Measurements from ENCODE around the gene RTN4RL1. TPM values are rescaled to one million over a fixed set of nuclear protein-coding genes. Genes with fewer than 3 reads are reported as not detected.

Gene RTN4RL1
- polyA plus RNA-seq, 1 donor (not counting 4 experiments of a cell fraction or from before 2014, with no cell fraction given), result 2.3 TPM

DNA sequence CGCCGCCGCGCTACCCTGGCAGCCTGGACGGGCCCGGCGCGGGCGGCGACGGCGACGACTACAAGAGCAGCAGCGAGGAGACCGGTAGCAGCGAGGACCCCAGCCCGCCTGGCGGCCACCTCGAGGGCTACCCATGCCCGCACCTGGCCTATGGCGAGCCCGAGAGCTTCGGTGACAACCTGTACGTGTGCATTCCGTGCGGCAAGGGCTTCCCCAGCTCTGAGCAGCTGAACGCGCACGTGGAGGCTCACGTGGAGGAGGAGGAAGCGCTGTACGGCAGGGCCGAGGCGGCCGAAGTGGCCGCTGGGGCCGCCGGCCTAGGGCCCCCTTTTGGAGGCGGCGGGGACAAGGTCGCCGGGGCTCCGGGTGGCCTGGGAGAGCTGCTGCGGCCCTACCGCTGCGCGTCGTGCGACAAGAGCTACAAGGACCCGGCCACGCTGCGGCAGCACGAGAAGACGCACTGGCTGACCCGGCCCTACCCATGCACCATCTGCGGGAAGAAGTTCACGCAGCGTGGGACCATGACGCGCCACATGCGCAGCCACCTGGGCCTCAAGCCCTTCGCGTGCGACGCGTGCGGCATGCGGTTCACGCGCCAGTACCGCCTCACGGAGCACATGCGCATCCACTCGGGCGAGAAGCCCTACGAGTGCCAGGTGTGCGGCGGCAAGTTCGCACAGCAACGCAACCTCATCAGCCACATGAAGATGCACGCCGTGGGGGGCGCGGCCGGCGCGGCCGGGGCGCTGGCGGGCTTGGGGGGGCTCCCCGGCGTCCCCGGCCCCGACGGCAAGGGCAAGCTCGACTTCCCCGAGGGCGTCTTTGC lies 32.8 kb upstream of the RTN4RL1 start:
- peaks cover 14% of the 10 kb centered on the region for H3K4me1 ChIP-seq (ENCODE audit: control insufficient read depth, extremely low read depth, insufficient read depth, low read length)
- peaks cover 7% of the 10 kb centered on the region for H3K27me3 ChIP-seq (ENCODE audit: control insufficient read depth, extremely low read depth, insufficient read depth, low read length)
- H3K4me2 ChIP-seq (ENCODE audit: control insufficient read depth, extremely low read depth, insufficient read depth, low read depth, low read length), result no peak overlapping the region
- H3K9me3 ChIP-seq (ENCODE audit: control insufficient read depth, low read depth, low read length), result no peaks in the 10 kb centered on the region
- H4K20me1 ChIP-seq (ENCODE audit: control insufficient read depth, extremely low read depth, insufficient read depth, low read length), result peaks cover 4% of the 10 kb centered on the region
- H3K79me2 ChIP-seq (ENCODE audit: control insufficient read depth, insufficient read depth, low read length), result peaks cover 5% of the 10 kb centered on the region
- H3K36me3 ChIP-seq (ENCODE audit: control insufficient read depth in 2 of 2, extremely low read depth in 1 of 2, insufficient read depth in 2 of 2, low read length in 2 of 2), result peaks cover 4 to 9% of the 10 kb centered on the region in 2 experiments
- H3K9ac ChIP-seq (ENCODE audit: control insufficient read depth, extremely low read depth, insufficient read depth, low read length), result no peak overlapping the region
- H3K27ac ChIP-seq (ENCODE audit: control insufficient read depth, insufficient read depth, low read length), result no peak overlapping the region
- DNase-seq (ENCODE audit: low read depth, low spot score), result no peak
- no peak for FAIRE-seq
- no peak overlapping the region for H3K4me3 ChIP-seq (ENCODE audit: control insufficient read depth in 2 of 3, extremely low read depth in 1 of 3, insufficient read depth in 2 of 3, low read depth in 1 of 3, low read length in 3 of 3)
- no peak overlapping the region for H2AFZ ChIP-seq (ENCODE audit: control insufficient read depth, low read length)
- TF ChIP-seq, protein P1, sequence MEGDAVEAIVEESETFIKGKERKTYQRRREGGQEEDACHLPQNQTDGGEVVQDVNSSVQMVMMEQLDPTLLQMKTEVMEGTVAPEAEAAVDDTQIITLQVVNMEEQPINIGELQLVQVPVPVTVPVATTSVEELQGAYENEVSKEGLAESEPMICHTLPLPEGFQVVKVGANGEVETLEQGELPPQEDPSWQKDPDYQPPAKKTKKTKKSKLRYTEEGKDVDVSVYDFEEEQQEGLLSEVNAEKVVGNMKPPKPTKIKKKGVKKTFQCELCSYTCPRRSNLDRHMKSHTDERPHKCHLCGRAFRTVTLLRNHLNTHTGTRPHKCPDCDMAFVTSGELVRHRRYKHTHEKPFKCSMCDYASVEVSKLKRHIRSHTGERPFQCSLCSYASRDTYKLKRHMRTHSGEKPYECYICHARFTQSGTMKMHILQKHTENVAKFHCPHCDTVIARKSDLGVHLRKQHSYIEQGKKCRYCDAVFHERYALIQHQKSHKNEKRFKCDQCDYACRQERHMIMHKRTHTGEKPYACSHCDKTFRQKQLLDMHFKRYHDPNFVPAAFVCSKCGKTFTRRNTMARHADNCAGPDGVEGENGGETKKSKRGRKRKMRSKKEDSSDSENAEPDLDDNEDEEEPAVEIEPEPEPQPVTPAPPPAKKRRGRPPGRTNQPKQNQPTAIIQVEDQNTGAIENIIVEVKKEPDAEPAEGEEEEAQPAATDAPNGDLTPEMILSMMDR (optimal IDR thresholded peaks at IDR 0.05 in 1 of 3, IDR thresholded peaks at IDR 0.05 in 1 of 3, conservative IDR thresholded peaks at IDR 0.05 in 1 of 3; ENCODE audit: extremely low read depth in 1 of 3, insufficient read depth in 2 of 3, low read length in 3 of 3), result no peak
- no peak for TF ChIP-seq EZH2 (IDR thresholded peaks at IDR 0.05; ENCODE audit: low read length)
- H3K9me1 ChIP-seq (ENCODE audit: control insufficient read depth, extremely low read depth, insufficient read depth, low read length), result no peaks in the 10 kb centered on the region
- dilution Hi-C loops (cut with MboI; ENCODE audit: extremely low pct_ligation_motif_present, low sequenced_read_pairs), result no loop called here

- Histone ChIP-seq H3K9me1 (ENCODE audit: control insufficient read depth, extremely low read depth, insufficient read depth, low read length) (no peaks in the 10 kb centered on the region), H3K27ac (ENCODE audit: control insufficient read depth, insufficient read depth, low read length) (no peak overlapping the region), H3K4me1 (ENCODE audit: control insufficient read depth, extremely low read depth, insufficient read depth, low read length) (peaks cover 14% of the 10 kb centered on the region), H3K27me3 (ENCODE audit: control insufficient read depth, extremely low read depth, insufficient read depth, low read length) (peaks cover 7% of the 10 kb centered on the region), H3K79me2 (ENCODE audit: control insufficient read depth, insufficient read depth, low read length) (peaks cover 5% of the 10 kb centered on the region), H3K4me2 (ENCODE audit: control insufficient read depth, extremely low read depth, insufficient read depth, low read depth, low read length) (no peak overlapping the region), H3K9ac (ENCODE audit: control insufficient read depth, extremely low read depth, insufficient read depth, low read length) (no peak overlapping the region), H3K36me3 (ENCODE audit: control insufficient read depth in 2 of 2, extremely low read depth in 1 of 2, insufficient read depth in 2 of 2, low read length in 2 of 2) (peaks cover 4 to 7% of the 10 kb centered on the region in 2 experiments), H4K20me1 (ENCODE audit: control insufficient read depth, extremely low read depth, insufficient read depth, low read length) (peaks cover 4% of the 10 kb centered on the region), H3K9me3 (ENCODE audit: control insufficient read depth, low read depth, low read length) (no peaks in the 10 kb centered on the region), H3K4me3 (ENCODE audit: control insufficient read depth in 2 of 3, extremely low read depth in 1 of 3, insufficient read depth in 2 of 3, low read depth in 1 of 3, low read length in 3 of 3) (no peak overlapping the region), H2AFZ (ENCODE audit: control insufficient read depth, low read length) (no peak overlapping the region)
- dilution Hi-C loops (cut with MboI; ENCODE audit: extremely low pct_ligation_motif_present, low sequenced_read_pairs), result no loop called here
- no peak for DNase-seq (ENCODE audit: low read depth, low spot score)
- TF ChIP-seq, protein P1 (optimal IDR thresholded peaks at IDR 0.05 in 1 of 3, IDR thresholded peaks at IDR 0.05 in 1 of 3, conservative IDR thresholded peaks at IDR 0.05 in 1 of 3; ENCODE audit: extremely low read depth in 1 of 3, insufficient read depth in 2 of 3, low read length in 3 of 3), result no peak
- no peak for TF ChIP-seq EZH2 (IDR thresholded peaks at IDR 0.05; ENCODE audit: low read length)
- no peak for FAIRE-seq
These were observed 32.1 kb upstream of the RTN4RL1 start for GRCh38 chr17:2057175-2057759.

Data from keratinocyte (primary cell).